HEK293 (cell line): Measurements from ENCODE around the gene AKT3.
A peak's percentile ranks its signal among the peaks of the same experiment; 100 is the strongest.

Experiments used
- PRDM1 ChIP-seq: fragments of 450-650 bp; formaldehyde crosslinking; IDR thresholded peaks from 2 replicates; pipeline ENCODE4; 2016; ENCODE audit warnings: missing biosample characterization, missing genetic modification characterization
- ZBTB21 ChIP-seq: fragments of 450-650 bp; formaldehyde crosslinking; IDR thresholded peaks from 2 replicates; pipeline ENCODE4 v1.5.1; 2017; ENCODE audit warnings: missing biosample characterization, missing genetic modification characterization
- ZFP3 ChIP-seq: fragments of 450-650 bp; formaldehyde crosslinking; IDR thresholded peaks from 2 replicates; pipeline ENCODE4 v1.5.1; 2016; ENCODE audit warnings: low read depth, missing biosample characterization, missing genetic modification characterization
- ZFP37 ChIP-seq: fragments of 450-650 bp; formaldehyde crosslinking; IDR thresholded peaks from 2 replicates; pipeline ENCODE4 v1.5.1; 2016; ENCODE audit warnings: missing biosample characterization, missing genetic modification characterization
- ZNF121 ChIP-seq: fragments of 450-650 bp; formaldehyde crosslinking; IDR thresholded peaks from 2 replicates; pipeline ENCODE4 v1.5.1; 2016; ENCODE audit warnings: missing biosample characterization, missing genetic modification characterization
- ZNF184 ChIP-seq: fragments of 450-650 bp; IDR thresholded peaks from 2 replicates; pipeline ENCODE4 v1.5.1; 2018; ENCODE audit warnings: missing biosample characterization, mild to moderate bottlenecking, missing genetic modification characterization
- ZNF19 ChIP-seq: fragments of 450-650 bp; formaldehyde crosslinking; IDR thresholded peaks from 2 replicates; pipeline ENCODE4; 2016; ENCODE audit warnings: missing biosample characterization, missing genetic modification characterization, low read depth
- ZNF2 ChIP-seq: fragments of 450-650 bp; formaldehyde crosslinking; IDR thresholded peaks from 2 replicates; pipeline ENCODE4 v1.5.1; 2016; ENCODE audit warnings: missing biosample characterization, missing genetic modification characterization
- ZNF239 ChIP-seq: fragments of 450-650 bp; formaldehyde crosslinking; IDR thresholded peaks from 2 replicates; pipeline ENCODE4 v1.5.1; 2016; ENCODE audit warnings: missing biosample characterization, missing genetic modification characterization
- ZNF302 ChIP-seq: fragments of 450-650 bp; formaldehyde crosslinking; IDR thresholded peaks from 2 replicates; pipeline ENCODE4 v1.5.1; 2016; ENCODE audit warnings: missing biosample characterization, missing genetic modification characterization, low read depth
- ZNF391 ChIP-seq: fragments of 450-650 bp; formaldehyde crosslinking; IDR thresholded peaks from 2 replicates; pipeline ENCODE4 v1.5.1; 2016; ENCODE audit warnings: low read depth, missing biosample characterization, missing genetic modification characterization, borderline replicate concordance
- ZNF548 ChIP-seq: fragments of 450-650 bp; formaldehyde crosslinking; IDR thresholded peaks from 2 replicates; pipeline ENCODE4 v1.5.1; 2016; ENCODE audit warnings: missing biosample characterization, missing genetic modification characterization
- ZNF571 ChIP-seq: fragments of 450-650 bp; formaldehyde crosslinking; IDR thresholded peaks from 2 replicates; pipeline ENCODE4 v1.5.0; 2017; ENCODE audit warnings: missing biosample characterization, missing genetic modification characterization
- ZNF660 ChIP-seq: fragments of 450-650 bp; IDR thresholded peaks from 2 replicates; pipeline ENCODE4 v1.5.1; 2018; ENCODE audit warnings: missing biosample characterization, mild to moderate bottlenecking, missing genetic modification characterization
- ZNF843 ChIP-seq: fragments of 450-650 bp; formaldehyde crosslinking; IDR thresholded peaks from 2 replicates; pipeline ENCODE4 v1.5.1; 2016; ENCODE audit warnings: missing biosample characterization, missing genetic modification characterization
- TF ChIP-seq, protein P1 (sequence below): fragments of 450-650 bp; formaldehyde crosslinking; IDR thresholded peaks from 2 replicates; pipeline ENCODE4 v1.5.1; 2017; ENCODE audit warnings: missing biosample characterization, missing genetic modification characterization
- TF ChIP-seq, protein P2 (sequence below): fragments of 450-650 bp; formaldehyde crosslinking; IDR thresholded peaks from 2 replicates; pipeline ENCODE4 v1.5.1; 2016; ENCODE audit warnings: missing biosample characterization, missing genetic modification characterization
- TF ChIP-seq, protein P3 (sequence below): fragments of 450-650 bp; formaldehyde crosslinking; IDR thresholded peaks from 2 replicates; pipeline ENCODE4 v1.5.1; 2016; ENCODE audit warnings: missing biosample characterization, missing genetic modification characterization
- TF ChIP-seq, protein P4 (sequence below): IDR thresholded peaks from 2 replicates; pipeline ENCODE4 v1.6.1; 2011; ENCODE audit warnings: mild to moderate bottlenecking, low read depth, low read length, borderline replicate concordance
- TF ChIP-seq, protein P5 (sequence below): fragments of 450-650 bp; formaldehyde crosslinking; IDR thresholded peaks from 2 replicates; pipeline ENCODE4 v1.5.1; 2017; ENCODE audit warnings: missing biosample characterization, missing genetic modification characterization
- TF ChIP-seq, protein P6 (sequence below): fragments of 450-650 bp; formaldehyde crosslinking; IDR thresholded peaks from 2 replicates; pipeline ENCODE4 v1.5.1; 2016; ENCODE audit warnings: missing biosample characterization, missing genetic modification characterization
- TF ChIP-seq, protein P7 (sequence below): fragments of 450-650 bp; formaldehyde crosslinking; IDR thresholded peaks from 2 replicates; pipeline ENCODE4 v1.5.1; 2016; ENCODE audit warnings: missing biosample characterization, missing genetic modification characterization
- TF ChIP-seq, protein P8 (sequence below): fragments of 450-650 bp; formaldehyde crosslinking; IDR thresholded peaks from 2 replicates; pipeline ENCODE4 v1.5.1; 2017; ENCODE audit warnings: missing biosample characterization, missing genetic modification characterization

AKT3 gene

DNA sequence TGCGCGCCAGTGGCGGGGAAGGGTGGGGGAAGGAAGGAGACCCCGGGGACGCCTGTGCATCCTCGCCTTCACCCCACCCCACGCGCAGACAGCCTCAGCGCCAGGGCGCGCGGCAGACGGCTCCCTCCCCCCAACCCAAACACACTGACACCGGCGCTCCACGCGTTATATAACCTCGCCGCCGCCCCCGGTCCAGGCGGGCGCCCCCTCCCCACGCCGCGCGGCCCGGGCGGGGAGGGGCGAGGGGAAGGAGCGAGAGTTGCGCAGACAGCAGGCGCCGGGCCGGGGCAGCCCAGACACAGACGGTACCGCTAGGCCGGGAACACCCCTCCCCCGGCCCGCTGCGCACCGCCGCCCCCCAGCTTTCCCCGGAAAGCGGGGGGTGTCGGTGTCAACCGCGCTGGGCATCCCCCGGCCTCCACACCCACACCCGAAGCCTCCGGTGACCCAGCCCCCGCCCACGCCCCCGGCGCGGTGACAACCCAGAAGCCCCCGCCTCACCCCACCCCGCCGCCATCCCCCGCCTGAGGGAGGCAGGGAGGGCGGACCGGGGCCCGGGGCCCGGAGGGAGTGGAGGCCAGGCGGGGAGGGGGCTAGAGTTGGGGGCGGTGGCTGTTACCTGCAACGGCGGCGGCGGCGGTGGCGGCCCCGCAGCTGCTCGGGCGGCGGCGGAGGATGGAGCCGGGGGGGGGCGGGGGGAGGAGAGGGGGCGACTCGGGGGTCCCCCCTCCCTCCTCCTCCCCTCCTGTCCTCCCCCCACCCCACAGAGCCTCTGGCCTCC lies 432 bp downstream of the AKT3 start (continued):
- TF ChIP-seq, protein P1, sequence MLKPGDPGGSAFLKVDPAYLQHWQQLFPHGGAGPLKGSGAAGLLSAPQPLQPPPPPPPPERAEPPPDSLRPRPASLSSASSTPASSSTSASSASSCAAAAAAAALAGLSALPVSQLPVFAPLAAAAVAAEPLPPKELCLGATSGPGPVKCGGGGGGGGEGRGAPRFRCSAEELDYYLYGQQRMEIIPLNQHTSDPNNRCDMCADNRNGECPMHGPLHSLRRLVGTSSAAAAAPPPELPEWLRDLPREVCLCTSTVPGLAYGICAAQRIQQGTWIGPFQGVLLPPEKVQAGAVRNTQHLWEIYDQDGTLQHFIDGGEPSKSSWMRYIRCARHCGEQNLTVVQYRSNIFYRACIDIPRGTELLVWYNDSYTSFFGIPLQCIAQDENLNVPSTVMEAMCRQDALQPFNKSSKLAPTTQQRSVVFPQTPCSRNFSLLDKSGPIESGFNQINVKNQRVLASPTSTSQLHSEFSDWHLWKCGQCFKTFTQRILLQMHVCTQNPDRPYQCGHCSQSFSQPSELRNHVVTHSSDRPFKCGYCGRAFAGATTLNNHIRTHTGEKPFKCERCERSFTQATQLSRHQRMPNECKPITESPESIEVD, result no peak
- TF ChIP-seq ZNF302, result no peak
- TF ChIP-seq, protein P2, sequence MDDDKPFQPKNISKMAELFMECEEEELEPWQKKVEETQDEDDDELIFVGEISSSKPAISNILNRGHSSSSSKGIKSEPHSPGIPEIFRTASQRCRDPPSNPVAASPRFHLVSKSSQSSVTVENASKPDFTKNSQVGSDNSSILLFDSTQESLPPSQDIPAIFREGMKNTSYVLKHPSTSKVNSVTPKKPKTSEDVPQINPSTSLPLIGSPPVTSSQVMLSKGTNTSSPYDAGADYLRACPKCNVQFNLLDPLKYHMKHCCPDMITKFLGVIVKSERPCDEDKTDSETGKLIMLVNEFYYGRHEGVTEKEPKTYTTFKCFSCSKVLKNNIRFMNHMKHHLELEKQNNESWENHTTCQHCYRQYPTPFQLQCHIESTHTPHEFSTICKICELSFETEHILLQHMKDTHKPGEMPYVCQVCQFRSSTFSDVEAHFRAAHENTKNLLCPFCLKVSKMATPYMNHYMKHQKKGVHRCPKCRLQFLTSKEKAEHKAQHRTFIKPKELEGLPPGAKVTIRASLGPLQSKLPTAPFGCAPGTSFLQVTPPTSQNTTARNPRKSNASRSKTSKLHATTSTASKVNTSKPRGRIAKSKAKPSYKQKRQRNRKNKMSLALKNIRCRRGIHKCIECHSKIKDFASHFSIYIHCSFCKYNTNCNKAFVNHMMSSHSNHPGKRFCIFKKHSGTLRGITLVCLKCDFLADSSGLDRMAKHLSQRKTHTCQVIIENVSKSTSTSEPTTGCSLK (tag by site-specific recombination), result no peak
- TF ChIP-seq, protein P3, sequence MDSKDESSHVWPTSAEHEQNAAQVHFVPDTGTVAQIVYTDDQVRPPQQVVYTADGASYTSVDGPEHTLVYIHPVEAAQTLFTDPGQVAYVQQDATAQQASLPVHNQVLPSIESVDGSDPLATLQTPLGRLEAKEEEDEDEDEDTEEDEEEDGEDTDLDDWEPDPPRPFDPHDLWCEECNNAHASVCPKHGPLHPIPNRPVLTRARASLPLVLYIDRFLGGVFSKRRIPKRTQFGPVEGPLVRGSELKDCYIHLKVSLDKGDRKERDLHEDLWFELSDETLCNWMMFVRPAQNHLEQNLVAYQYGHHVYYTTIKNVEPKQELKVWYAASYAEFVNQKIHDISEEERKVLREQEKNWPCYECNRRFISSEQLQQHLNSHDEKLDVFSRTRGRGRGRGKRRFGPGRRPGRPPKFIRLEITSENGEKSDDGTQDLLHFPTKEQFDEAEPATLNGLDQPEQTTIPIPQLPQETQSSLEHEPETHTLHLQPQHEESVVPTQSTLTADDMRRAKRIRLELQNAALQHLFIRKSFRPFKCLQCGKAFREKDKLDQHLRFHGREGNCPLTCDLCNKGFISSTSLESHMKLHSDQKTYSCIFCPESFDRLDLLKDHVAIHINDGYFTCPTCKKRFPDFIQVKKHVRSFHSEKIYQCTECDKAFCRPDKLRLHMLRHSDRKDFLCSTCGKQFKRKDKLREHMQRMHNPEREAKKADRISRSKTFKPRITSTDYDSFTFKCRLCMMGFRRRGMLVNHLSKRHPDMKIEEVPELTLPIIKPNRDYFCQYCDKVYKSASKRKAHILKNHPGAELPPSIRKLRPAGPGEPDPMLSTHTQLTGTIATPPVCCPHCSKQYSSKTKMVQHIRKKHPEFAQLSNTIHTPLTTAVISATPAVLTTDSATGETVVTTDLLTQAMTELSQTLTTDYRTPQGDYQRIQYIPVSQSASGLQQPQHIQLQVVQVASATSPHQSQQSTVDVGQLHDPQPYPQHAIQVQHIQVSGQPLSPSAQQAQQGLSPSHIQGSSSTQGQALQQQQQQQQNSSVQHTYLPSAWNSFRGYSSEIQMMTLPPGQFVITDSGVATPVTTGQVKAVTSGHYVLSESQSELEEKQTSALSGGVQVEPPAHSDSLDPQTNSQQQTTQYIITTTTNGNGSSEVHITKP (tag by site-specific recombination), result no peak
- TF ChIP-seq ZNF2 (tag by site-specific recombination), result 0 out of 2 replicates have a peak, but pooled peaks have one; percentile 6
- TF ChIP-seq, protein P4, sequence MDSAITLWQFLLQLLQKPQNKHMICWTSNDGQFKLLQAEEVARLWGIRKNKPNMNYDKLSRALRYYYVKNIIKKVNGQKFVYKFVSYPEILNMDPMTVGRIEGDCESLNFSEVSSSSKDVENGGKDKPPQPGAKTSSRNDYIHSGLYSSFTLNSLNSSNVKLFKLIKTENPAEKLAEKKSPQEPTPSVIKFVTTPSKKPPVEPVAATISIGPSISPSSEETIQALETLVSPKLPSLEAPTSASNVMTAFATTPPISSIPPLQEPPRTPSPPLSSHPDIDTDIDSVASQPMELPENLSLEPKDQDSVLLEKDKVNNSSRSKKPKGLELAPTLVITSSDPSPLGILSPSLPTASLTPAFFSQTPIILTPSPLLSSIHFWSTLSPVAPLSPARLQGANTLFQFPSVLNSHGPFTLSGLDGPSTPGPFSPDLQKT, result no peak
- TF ChIP-seq ZNF843 (tag by site-specific recombination), result no peak
- no peak for TF ChIP-seq ZNF548 (tag by site-specific recombination)
- TF ChIP-seq ZNF391 (tag by site-specific recombination), result peak; percentile 10; the same call in 1 of the 2 replicates
- TF ChIP-seq, protein P5, sequence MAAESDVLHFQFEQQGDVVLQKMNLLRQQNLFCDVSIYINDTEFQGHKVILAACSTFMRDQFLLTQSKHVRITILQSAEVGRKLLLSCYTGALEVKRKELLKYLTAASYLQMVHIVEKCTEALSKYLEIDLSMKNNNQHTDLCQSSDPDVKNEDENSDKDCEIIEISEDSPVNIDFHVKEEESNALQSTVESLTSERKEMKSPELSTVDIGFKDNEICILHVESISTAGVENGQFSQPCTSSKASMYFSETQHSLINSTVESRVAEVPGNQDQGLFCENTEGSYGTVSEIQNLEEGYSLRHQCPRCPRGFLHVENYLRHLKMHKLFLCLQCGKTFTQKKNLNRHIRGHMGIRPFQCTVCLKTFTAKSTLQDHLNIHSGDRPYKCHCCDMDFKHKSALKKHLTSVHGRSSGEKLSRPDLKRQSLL (tag by site-specific recombination), result no peak
- TF ChIP-seq ZNF571 (tag by site-specific recombination), result no peak
- TF ChIP-seq PRDM1 (tag by site-specific recombination), result no peak
- no peak for TF ChIP-seq ZNF239 (tag by site-specific recombination)
- TF ChIP-seq, protein P6, sequence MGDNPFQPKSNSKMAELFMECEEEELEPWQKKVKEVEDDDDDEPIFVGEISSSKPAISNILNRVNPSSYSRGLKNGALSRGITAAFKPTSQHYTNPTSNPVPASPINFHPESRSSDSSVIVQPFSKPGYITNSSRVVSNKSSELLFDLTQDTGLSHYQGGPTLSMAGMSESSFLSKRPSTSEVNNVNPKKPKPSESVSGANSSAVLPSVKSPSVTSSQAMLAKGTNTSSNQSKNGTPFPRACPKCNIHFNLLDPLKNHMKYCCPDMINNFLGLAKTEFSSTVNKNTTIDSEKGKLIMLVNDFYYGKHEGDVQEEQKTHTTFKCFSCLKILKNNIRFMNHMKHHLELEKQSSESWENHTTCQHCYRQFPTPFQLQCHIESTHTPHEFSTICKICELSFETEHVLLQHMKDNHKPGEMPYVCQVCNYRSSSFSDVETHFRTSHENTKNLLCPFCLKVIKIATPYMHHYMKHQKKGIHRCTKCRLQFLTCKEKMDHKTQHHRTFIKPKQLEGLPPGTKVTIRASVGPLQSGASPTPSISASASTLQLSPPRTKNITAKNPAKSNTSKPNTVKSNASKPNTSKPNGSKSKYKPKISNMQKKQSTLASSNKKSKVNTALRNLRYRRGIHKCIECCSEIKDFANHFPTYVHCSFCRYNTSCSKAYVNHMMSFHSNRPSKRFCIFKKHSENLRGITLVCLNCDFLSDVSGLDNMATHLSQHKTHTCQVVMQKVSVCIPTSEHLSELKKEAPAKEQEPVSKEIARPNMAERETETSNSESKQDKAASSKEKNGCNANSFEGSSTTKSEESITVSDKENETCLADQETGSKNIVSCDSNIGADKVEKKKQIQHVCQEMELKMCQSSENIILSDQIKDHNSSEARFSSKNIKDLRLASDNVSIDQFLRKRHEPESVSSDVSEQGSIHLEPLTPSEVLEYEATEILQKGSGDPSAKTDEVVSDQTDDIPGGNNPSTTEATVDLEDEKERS, result no peak
- no peak for TF ChIP-seq ZNF19 (tag by site-specific recombination)
- no peak for TF ChIP-seq ZFP37 (tag by site-specific recombination)
- TF ChIP-seq ZNF660 (tag by site-specific recombination), result 0 out of 2 replicates have a peak, but pooled peaks have one; percentile 13
- TF ChIP-seq, protein P7, sequence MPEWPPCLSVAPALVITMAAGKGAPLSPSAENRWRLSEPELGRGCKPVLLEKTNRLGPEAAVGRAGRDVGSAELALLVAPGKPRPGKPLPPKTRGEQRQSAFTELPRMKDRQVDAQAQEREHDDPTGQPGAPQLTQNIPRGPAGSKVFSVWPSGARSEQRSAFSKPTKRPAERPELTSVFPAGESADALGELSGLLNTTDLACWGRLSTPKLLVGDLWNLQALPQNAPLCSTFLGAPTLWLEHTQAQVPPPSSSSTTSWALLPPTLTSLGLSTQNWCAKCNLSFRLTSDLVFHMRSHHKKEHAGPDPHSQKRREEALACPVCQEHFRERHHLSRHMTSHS (tag by site-specific recombination), result no peak
- TF ChIP-seq ZNF121 (tag by site-specific recombination), result no peak
- no peak for TF ChIP-seq ZFP3
- no peak for TF ChIP-seq ZBTB21 (tag by site-specific recombination)
- TF ChIP-seq ZNF184 (tag by site-specific recombination), result 0 out of 2 replicates have a peak, but pooled peaks have one; percentile 12
- TF ChIP-seq, protein P8, sequence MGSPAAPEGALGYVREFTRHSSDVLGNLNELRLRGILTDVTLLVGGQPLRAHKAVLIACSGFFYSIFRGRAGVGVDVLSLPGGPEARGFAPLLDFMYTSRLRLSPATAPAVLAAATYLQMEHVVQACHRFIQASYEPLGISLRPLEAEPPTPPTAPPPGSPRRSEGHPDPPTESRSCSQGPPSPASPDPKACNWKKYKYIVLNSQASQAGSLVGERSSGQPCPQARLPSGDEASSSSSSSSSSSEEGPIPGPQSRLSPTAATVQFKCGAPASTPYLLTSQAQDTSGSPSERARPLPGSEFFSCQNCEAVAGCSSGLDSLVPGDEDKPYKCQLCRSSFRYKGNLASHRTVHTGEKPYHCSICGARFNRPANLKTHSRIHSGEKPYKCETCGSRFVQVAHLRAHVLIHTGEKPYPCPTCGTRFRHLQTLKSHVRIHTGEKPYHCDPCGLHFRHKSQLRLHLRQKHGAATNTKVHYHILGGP (tag by site-specific recombination), result no peak
